ENCODE results near the gene TTC27.

The TTC27 gene

DNA sequence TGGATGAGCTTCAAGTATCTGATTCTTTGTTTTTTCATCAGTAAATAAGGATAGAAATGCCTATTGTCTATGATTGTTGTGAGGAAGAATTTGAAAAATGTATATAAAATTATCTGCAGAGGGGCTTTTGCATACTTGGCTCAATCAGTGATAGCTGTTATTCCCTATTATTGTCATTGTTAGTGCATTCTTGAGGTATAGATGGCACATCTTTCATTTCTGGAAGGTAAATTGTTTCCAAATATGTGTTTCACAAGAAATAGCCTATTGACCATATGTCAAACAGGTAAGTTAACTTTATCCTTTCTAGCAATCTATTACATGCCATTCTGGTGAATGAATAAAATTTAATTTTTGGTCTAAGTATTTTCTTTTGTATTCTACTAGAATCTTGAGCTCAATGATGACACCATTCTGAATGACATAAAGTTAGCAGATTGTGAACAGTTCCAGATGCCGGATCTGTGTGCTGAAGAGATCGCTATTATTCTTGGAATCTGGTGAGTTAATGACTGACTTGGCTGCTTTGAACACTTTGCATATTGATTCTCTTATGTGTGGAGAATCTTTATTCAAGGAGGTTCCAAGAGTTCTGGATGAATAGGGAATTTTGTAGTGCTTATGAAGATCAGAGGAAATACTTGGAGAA, 44.2 kb downstream of the TTC27 start:
- no peak for TF ChIP-seq CTCF (IDR thresholded peaks at IDR 0.05)

GRCh38 chr2:32678825-32679224, 51.0 kb downstream of the TTC27 start:
- TF ChIP-seq CTCF (IDR thresholded peaks at IDR 0.05): no peak

- no peak for TF ChIP-seq CTCF (IDR thresholded peaks at IDR 0.05)
Observed at GRCh38 chr2:32680942-32681341, 53.1 kb downstream of the TTC27 start.

- no peak for TF ChIP-seq CTCF (IDR thresholded peaks at IDR 0.05)
Observed at GRCh38 chr2:32683520-32684086, 55.8 kb downstream of the TTC27 start.

DNA sequence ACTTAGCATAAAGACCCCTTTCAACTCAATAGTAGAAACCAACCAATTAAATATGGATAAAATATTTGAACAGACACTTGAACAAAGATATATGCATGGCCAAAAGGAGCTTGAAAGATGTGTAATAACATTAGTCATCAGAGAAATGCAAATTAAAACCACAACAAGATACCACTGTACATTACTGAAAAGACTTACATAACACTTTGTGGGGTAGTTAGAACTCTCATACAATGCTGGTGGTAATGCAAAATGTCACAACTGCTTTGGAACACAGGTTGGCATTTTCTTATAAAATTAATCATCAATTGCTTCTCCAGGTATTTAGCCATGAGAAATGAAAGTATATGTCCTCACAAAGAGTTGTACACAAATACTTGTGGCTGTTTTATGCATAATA, 60.7 kb downstream of the TTC27 start:
- no peak for TF ChIP-seq CTCF (IDR thresholded peaks at IDR 0.05)

DNA sequence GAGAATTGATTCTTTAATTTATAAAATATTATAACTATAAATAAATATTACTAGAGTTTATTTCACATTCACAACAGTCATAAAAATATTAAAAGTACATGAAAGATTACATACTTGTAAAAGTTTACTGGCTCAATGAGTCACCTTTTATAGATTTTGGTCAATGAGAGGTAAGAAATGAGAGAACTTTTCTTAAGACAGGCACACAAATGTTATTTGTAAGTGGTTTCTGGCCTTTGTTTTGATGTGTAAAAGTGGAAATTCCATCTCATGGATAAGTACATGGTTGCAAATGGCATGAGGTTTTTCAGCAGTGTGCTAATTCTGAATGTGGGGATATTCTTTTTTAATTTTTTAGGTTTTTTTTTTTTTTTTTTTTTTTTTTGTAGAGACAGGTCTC, 63.8 kb downstream of the TTC27 start:
- no peak for TF ChIP-seq CTCF (IDR thresholded peaks at IDR 0.05)

DNA sequence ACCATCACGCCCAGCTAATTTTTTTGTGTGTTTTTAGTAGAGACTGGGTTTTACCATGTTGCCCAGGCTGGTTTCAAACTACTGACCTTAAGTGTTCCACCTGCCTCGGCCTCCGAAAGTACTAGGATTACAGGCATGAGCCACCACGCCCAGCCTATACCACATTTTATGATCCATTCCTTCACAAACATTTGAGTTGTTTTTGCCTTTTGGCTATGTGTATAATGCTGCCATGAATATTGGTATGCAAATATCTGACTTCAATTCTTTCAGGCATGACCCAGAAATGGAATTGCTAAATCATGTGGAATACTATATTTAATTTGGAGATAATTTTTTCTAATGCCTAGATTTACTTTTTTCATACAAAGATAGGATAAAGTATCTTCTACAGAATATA, 68.6 kb downstream of the TTC27 start:
- no peak for TF ChIP-seq CTCF (IDR thresholded peaks at IDR 0.05)

DNA sequence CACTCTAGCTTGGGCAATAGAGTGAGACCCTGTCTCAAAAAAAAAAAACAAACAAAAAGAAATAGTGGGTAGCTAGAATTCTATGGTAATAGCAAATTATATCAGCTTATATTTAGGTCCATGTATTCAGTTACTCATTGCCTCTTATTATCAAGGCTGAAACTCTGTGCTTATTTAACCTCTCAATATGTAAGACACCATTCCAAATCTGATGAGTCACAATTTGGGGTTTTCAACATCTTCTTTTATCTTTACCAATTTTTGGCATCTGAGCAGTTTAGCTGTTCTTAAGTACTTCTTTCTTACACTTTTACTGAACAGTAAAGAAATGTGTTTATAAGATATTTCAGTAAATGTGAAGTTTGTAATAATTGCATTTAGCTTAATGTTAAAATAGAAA, 69.3 kb downstream of the TTC27 start:
- no peak for TF ChIP-seq CTCF (IDR thresholded peaks at IDR 0.05)
